A549 (cell line): ENCODE data around the gene PLD1. TPM values are rescaled to one million over a fixed set of nuclear protein-coding genes. Genes with fewer than 3 reads are reported as not detected.

Source experiments
- ATAC-seq, 2 experiments: fragments of 200-7000 bp in 1 of 2; fragments of >200 bp in 1 of 2; cut with Nextera tagmentation in 1 of 2; cut with Tn5 transposase in 1 of 2; 3 replicates each; pipeline versions ENCODE4 v1.8.0 to v1.9.1; 2018 to 2020; ENCODE audit warnings: mild to moderate bottlenecking in 1 of 2, moderate library complexity in 1 of 2
- CTCF ChIA-PET: fragments of 300-600 bp; sonication (Branson Sonifier 250); formaldehyde crosslinking; extraction: SDS; loops from one replicate; lab custom pipeline; 2021; ENCODE audit warnings: antibody characterized with exemption, inconsistent platforms; lab: Yijun Ruan, JAX
- POLR2A ChIA-PET: fragments of 350-600 bp; formaldehyde crosslinking; extraction: SDS; loops from one replicate; lab custom pipeline; 2021; ENCODE audit warnings: antibody characterized with exemption, inconsistent platforms; lab: Yijun Ruan, JAX
- DNase-seq, 2 experiments: peaks; one replicate each; pipeline versions ENCODE4 v3.0.0 to v3.0.0-alpha.2; 2011 to 2016; ENCODE audit warnings: low read depth in 1 of 2, low spot score in 1 of 2
- FAIRE-seq: peaks from 2 replicates; lab custom pipeline; 2011; peaks lifted over from hg19 to GRCh38; lab: Jason Lieb, UNC
- H3K27ac ChIP-seq, 2 experiments: fragments of >200 bp; sonication (Bioruptor Twin); formaldehyde crosslinking; 3 replicates each; pipeline ENCODE4 v1.5.1; 2016 to 2017
- H3K4me1 ChIP-seq: fragments of >200 bp; sonication (Bioruptor Twin); formaldehyde crosslinking; 3 replicates; pipeline ENCODE4 v1.6.1; 2016
- H3K4me2 ChIP-seq: fragments of >200 bp; sonication (Bioruptor Twin); formaldehyde crosslinking; 3 replicates; pipeline ENCODE4 v1.6.1; 2016
- H3K4me3 ChIP-seq: fragments of >200 bp; sonication (Bioruptor Twin); formaldehyde crosslinking; 3 replicates; pipeline ENCODE4 v1.5.1; 2016
- H3K9me3 ChIP-seq: fragments of >200 bp; sonication (Bioruptor Twin); formaldehyde crosslinking; 3 replicates; pipeline ENCODE4 v1.6.1; 2016
- ATOH8 ChIP-seq: fragments of 250-450 bp; sonication (Bioruptor Pico); IDR thresholded peaks from 2 replicates; pipeline ENCODE4 v1.5.0; 2020; ENCODE audit warnings: low read depth, mild to moderate bottlenecking, moderate library complexity
- FOSL2 ChIP-seq, 2 experiments: fragments of 450-650 bp in 1 of 2; fragments of >200 bp in 1 of 2; sonication (Bioruptor Twin) in 1 of 2; formaldehyde crosslinking; IDR thresholded peaks; 2 replicates each; pipeline versions ENCODE4 v1.5.0 to v1.6.1; 2016 to 2020; ENCODE audit warnings: mild to moderate bottlenecking in 1 of 2, moderate library complexity in 1 of 2
- GATA3 ChIP-seq: IDR thresholded peaks from 2 replicates; pipeline ENCODE4 v1.6.1; 2012; ENCODE audit warnings: borderline replicate concordance
- KDM5A ChIP-seq: fragments of 200-600 bp; sonication (generic); IDR thresholded peaks from 2 replicates; pipeline ENCODE4 v1.6.1; 2016; ENCODE audit warnings: antibody characterized with exemption, mild to moderate bottlenecking
- NFE2L2 ChIP-seq: fragments of 150-350 bp; conservative IDR thresholded peaks from 2 replicates; pipeline ENCODE4 v1.6.1; 2014; ENCODE audit warnings: low read length
- NR3C1 ChIP-seq: fragments of >200 bp; sonication (Bioruptor Twin); formaldehyde crosslinking; IDR thresholded peaks from 3 replicates; pipeline ENCODE4 v1.6.1; 2017
- RARB ChIP-seq: fragments of 250-450 bp; sonication (Bioruptor Pico); IDR thresholded peaks from 2 replicates; pipeline ENCODE4 v1.8.0; 2021; ENCODE audit warnings: mild to moderate bottlenecking, moderate library complexity
- RCOR1 ChIP-seq: fragments of 150-350 bp; IDR thresholded peaks from 2 replicates; pipeline ENCODE4 v1.6.1; 2014; ENCODE audit warnings: antibody characterized with exemption, low read length, low read depth
- REST ChIP-seq: fragments of 200-600 bp; sonication (generic); IDR thresholded peaks from 2 replicates; pipeline ENCODE4 v1.6.1; 2016; ENCODE audit warnings: antibody characterized with exemption, mild to moderate bottlenecking, moderate library complexity
- RNF2 ChIP-seq: fragments of 200-600 bp; sonication (generic); IDR thresholded peaks from 2 replicates; pipeline ENCODE4 v1.6.1; 2016; ENCODE audit warnings: low read depth, mild to moderate bottlenecking, antibody characterized with exemption, moderate library complexity, borderline replicate concordance
- TFCP2L1 ChIP-seq: fragments of 250-450 bp; sonication (Bioruptor Pico); IDR thresholded peaks from 2 replicates; pipeline ENCODE4 v1.5.0; 2021; ENCODE audit warnings: mild to moderate bottlenecking
- ZSCAN20 ChIP-seq: fragments of 250-450 bp; sonication (Bioruptor Pico); IDR thresholded peaks from 2 replicates; pipeline ENCODE4 v1.8.0; 2022; ENCODE audit warnings: mild to moderate bottlenecking, moderate library complexity
- WGBS: methylation state at CpG from one replicate; pipeline ENCODE4 v1.1.6; 2017; ENCODE audit errors: missing lambda C conversion rate; 5-methylcytosine and 5-hydroxymethylcytosine counted together
- polyA plus RNA-seq, 4 experiments: library from polyadenylated mRNA; depleted of rRNA in 3 of 4; stranded (reverse); fragments of >200 nt; fragmentation: RNase III in 1 of 4; extraction: RNeasy Plus Mini Kit Qiagen cat#74134 plus additional on column Dnase treatment in 1 of 4; gene quantifications; 2 replicates in 3 of 4; 3 replicates in 1 of 4; pipeline ENCODE4 v1.2.3, GENCODE V29; 2011 to 2017
- TF ChIP-seq, protein P1 (sequence below): fragments of >200 bp; sonication (Bioruptor Twin); formaldehyde crosslinking; IDR thresholded peaks from 3 replicates; pipeline ENCODE4 v1.5.1; 2016

Gene PLD1
- polyA plus RNA-seq, 2 of the 4 experiments (the other 2 are of a cell fraction), result 6.6 to 27.2 TPM

GRCh38 chr3:171784937-171785336 is 25.3 kb downstream of the PLD1 start:
- H3K4me2 ChIP-seq, result no peak overlapping the region
- DNase-seq (no peak), FAIRE-seq (no peak), ATAC-seq (no peak)
- H3K9me3 ChIP-seq, result no peaks in the 10 kb centered on the region
- CTCF ChIA-PET, result interaction anchor here (3.7 kb wide), 1 partner anchor 12 kb away, joined by 10 read pairs; no protein-coding TSS in a partner anchor
- peaks cover 18% of the 10 kb centered on the region for H3K4me1 ChIP-seq
- WGBS, result 94% methylated on average over 5 of the region's 5 CpGs
- H3K4me3 ChIP-seq, result no peak overlapping the region
- TF ChIP-seq RCOR1 (no peak), ATOH8 (CRISPR knock-in tag) (no peak), KDM5A (no peak), REST (no peak), TFCP2L1 (CRISPR knock-in tag) (no peak), GATA3 (no peak), RNF2 (no peak), NFE2L2 (no peak), FOSL2 (IDR thresholded peaks at IDR 0.05) (no peak), FOSL2 (CRISPR knock-in tag; IDR thresholded peaks at IDR 0.05) (no peak)
- TF ChIP-seq, protein P1, sequence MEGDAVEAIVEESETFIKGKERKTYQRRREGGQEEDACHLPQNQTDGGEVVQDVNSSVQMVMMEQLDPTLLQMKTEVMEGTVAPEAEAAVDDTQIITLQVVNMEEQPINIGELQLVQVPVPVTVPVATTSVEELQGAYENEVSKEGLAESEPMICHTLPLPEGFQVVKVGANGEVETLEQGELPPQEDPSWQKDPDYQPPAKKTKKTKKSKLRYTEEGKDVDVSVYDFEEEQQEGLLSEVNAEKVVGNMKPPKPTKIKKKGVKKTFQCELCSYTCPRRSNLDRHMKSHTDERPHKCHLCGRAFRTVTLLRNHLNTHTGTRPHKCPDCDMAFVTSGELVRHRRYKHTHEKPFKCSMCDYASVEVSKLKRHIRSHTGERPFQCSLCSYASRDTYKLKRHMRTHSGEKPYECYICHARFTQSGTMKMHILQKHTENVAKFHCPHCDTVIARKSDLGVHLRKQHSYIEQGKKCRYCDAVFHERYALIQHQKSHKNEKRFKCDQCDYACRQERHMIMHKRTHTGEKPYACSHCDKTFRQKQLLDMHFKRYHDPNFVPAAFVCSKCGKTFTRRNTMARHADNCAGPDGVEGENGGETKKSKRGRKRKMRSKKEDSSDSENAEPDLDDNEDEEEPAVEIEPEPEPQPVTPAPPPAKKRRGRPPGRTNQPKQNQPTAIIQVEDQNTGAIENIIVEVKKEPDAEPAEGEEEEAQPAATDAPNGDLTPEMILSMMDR, result no peak
- H3K27ac ChIP-seq, result no peak overlapping the region
- POLR2A ChIA-PET, result no interaction called here

GRCh38 chr3:171784387-171784786 is 25.9 kb downstream of the PLD1 start:
- WGBS, result 86% methylated on average over 2 of the region's 2 CpGs
- H3K9me3 ChIP-seq, result no peaks in the 10 kb centered on the region
- no peak overlapping the region for H3K4me2 ChIP-seq
- FAIRE-seq, result no peak
- H3K4me3 ChIP-seq, result no peak overlapping the region
- no peak for ATAC-seq
- H3K27ac ChIP-seq, result no peak overlapping the region
- TF ChIP-seq ZSCAN20 (CRISPR knock-in tag) (no peak), RARB (CRISPR knock-in tag) (no peak)
- POLR2A ChIA-PET, result no interaction called here
- peaks cover 18% of the 10 kb centered on the region for H3K4me1 ChIP-seq
- CTCF ChIA-PET, result interaction anchor here (3.7 kb wide), 1 partner anchor 12 kb away, joined by 10 read pairs; no protein-coding TSS in a partner anchor
- no peak for DNase-seq

- 95% methylated on average over 5 of the region's 5 CpGs for WGBS
- H3K4me1 ChIP-seq, result peaks cover 13% of the 10 kb centered on the region
- no peak overlapping the region for H3K4me2 ChIP-seq
- TF ChIP-seq NR3C1 (no peak), NFE2L2 (no peak)
- FAIRE-seq, result no peak
- POLR2A ChIA-PET, result no interaction called here
- H3K27ac ChIP-seq, result no peak overlapping the region
- CTCF ChIA-PET, result interaction anchor here (0.7 to 3.7 kb wide), 2 partner anchors 11 to 26 kb away, joined by 3 to 10 read pairs; no protein-coding TSS in a partner anchor
- DNase-seq, result no peak
- no peaks in the 10 kb centered on the region for H3K9me3 ChIP-seq
- ATAC-seq, result no peak
- H3K4me3 ChIP-seq, result no peak overlapping the region
These were observed 26.7 kb downstream of the PLD1 start for GRCh38 chr3:171783626-171784025.
